Ascending aorta (tissue), 2 donors: Measurements from ENCODE around the gene AP5B1. TPM values are rescaled to one million over a fixed set of nuclear protein-coding genes. Genes with fewer than 3 reads are reported as not detected.
A peak's percentile ranks its signal among the peaks of the same experiment; 100 is the strongest.

Experiments
- DNase-seq, 2 donors: peaks; one replicate each; pipeline ENCODE4 v3.0.0-alpha.2; 2019; ENCODE audit warnings: low spot score in 2 of 2
- H3K27ac ChIP-seq, 2 donors: fragments of 200-600 bp; sonication (generic); one replicate each; pipeline ENCODE4 v1.5.1; 2016 to 2017; ENCODE audit warnings: mild to moderate bottlenecking in 1 of 2
- H3K27me3 ChIP-seq: fragments of 200-600 bp; sonication (generic); one replicate; pipeline ENCODE4 v1.5.1; 2017
- H3K36me3 ChIP-seq, 2 donors: fragments of 200-600 bp; sonication (generic); one replicate each; pipeline ENCODE4 v1.5.1; 2016
- H3K4me1 ChIP-seq, 2 donors: fragments of 200-600 bp; sonication (generic); one replicate each; pipeline ENCODE4 v1.5.1; 2016 to 2017; ENCODE audit warnings: mild to moderate bottlenecking in 1 of 2
- H3K4me3 ChIP-seq, 2 donors: fragments of 200-600 bp; sonication (generic); one replicate each; pipeline ENCODE4 v1.5.1; 2016 to 2017; ENCODE audit warnings: mild to moderate bottlenecking in 1 of 2
- H3K9me3 ChIP-seq, 2 donors: fragments of 200-600 bp; sonication (generic); one replicate each; pipeline ENCODE4 v1.5.1; 2016
- intact Hi-C: fragments of 100-400 bp; cut with DNase I; formaldehyde crosslinking; loops from one replicate; pipeline ENCODE4 v1.15.1; 2023
- total RNA-seq: library from RNA; depleted of rRNA; stranded (reverse); fragments of >200 nt; gene quantifications from one replicate; pipeline ENCODE4 v1.1.0, GENCODE V29; 2016
- TF ChIP-seq, protein P1 (sequence below), 3 experiments: fragments of 200-600 bp in 2 of 3; fragments of 450-650 bp in 1 of 3; sonication (generic) in 2 of 3; IDR thresholded peaks; one replicate each; pipeline ENCODE4 v1.5.1; 2016 to 2019; ENCODE audit warnings: antibody characterized with exemption in 3 of 3, mild to moderate bottlenecking in 1 of 3, moderate library complexity in 1 of 3

Gene AP5B1, protein sequence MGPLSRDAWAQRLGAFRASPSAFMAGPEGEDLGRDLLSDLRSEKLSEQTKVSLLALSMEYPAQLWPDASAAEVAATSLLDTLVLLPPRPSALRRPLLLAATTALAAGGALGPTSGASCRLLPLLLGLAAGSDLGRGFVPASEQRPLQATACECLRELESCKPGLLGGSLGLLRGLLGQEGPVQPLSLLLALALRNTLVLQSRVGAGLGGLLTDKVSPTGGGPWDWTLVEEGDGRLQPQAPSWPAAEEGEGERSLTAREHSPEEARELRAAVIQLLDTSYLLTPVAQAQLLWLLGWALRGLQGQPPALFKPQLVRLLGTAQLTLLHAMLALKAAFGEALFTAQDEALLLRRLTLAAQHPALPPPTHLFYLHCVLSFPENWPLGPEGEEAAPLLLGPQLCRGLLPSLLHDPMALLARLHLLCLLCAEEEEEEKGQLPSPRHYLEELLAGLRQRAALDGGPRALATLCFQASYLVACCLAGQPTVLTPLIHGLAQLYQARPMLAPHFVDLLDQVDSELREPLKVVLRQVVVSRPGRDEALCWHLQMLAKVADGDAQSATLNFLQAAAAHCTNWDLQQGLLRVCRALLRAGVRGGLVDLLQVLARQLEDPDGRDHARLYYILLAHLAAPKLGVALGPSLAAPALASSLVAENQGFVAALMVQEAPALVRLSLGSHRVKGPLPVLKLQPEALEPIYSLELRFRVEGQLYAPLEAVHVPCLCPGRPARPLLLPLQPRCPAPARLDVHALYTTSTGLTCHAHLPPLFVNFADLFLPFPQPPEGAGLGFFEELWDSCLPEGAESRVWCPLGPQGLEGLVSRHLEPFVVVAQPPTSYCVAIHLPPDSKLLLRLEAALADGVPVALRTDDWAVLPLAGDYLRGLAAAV
- total RNA-seq, result 31.8 TPM

DNA sequence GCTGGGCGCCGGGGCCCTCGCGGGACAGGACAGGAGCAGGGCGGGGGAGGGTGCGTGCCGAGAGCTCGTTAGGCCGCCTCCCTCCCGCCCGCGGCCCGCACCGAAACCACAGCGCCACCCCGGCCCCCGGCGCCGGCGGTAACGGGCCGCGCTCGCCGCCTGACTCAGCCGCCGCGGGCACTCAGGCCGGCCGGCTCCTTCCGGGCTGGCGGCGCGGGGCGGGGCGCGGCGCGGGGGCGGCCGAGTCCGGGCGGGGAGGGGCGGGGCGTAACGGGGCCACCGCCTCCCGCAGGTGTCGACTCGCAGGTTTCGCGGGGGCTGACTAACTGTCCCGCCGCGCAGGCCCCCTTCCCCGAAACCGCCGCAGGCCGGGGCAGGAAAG lies at the start of gene AP5B1:
TSS of gene AP5B1 (minus strand) at position 207 of the 382 bp plus-strand sequence. CDS start 385 bp downstream, outside the sequence.
- Histone ChIP-seq H3K36me3 (peaks cover 17 to 31% of the 10 kb centered on the region in 2 donors), H3K27me3 (no peaks in the 10 kb centered on the region), H3K4me3 (peak within 1 kb of the TSS; percentile 75 to 94), H3K9me3 (no peaks in the 10 kb centered on the region), H3K27ac (peak within 1 kb of the TSS; percentile 66 to 76), H3K4me1 (peaks cover 2 to 9% of the 10 kb centered on the region in 2 donors)
- intact Hi-C loops, result no loop called here
- peak in 1 of 2 donors; percentile 80 for DNase-seq
- TF ChIP-seq, protein P1, sequence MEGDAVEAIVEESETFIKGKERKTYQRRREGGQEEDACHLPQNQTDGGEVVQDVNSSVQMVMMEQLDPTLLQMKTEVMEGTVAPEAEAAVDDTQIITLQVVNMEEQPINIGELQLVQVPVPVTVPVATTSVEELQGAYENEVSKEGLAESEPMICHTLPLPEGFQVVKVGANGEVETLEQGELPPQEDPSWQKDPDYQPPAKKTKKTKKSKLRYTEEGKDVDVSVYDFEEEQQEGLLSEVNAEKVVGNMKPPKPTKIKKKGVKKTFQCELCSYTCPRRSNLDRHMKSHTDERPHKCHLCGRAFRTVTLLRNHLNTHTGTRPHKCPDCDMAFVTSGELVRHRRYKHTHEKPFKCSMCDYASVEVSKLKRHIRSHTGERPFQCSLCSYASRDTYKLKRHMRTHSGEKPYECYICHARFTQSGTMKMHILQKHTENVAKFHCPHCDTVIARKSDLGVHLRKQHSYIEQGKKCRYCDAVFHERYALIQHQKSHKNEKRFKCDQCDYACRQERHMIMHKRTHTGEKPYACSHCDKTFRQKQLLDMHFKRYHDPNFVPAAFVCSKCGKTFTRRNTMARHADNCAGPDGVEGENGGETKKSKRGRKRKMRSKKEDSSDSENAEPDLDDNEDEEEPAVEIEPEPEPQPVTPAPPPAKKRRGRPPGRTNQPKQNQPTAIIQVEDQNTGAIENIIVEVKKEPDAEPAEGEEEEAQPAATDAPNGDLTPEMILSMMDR (IDR thresholded peaks at IDR 0.05), result no peak

DNA sequence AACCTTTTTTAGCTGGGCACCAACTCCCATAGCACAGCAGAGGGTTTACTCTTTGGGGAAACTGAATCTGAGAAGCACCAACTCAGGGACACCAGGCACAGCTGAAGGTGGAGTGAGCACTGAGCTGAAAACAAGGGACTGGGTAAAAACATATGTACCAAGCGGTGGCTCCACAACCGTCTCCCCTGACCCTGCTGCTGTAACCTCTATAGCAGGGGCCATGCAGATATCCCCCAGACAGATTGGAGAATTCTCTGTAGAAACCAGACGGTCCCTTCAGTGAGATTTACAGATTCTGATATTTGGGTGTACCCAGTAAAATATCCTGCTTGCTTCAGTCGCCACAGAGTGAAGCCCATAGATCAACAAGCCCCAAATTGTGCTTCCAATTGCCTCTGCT lies 48.7 kb upstream of the AP5B1 start:
- no peaks in the 10 kb centered on the region for H3K27me3 ChIP-seq
- peaks cover 5 to 13% of the 10 kb centered on the region in 2 donors for H3K4me1 ChIP-seq
- DNase-seq, result no peak
- no peaks in the 10 kb centered on the region for H3K36me3 ChIP-seq
- TF ChIP-seq, protein P1 (IDR thresholded peaks at IDR 0.05), result no peak
- intact Hi-C loops, result no loop called here
- no peak overlapping the region for H3K4me3 ChIP-seq
- no peak overlapping the region for H3K27ac ChIP-seq
- H3K9me3 ChIP-seq, result no peaks in the 10 kb centered on the region

DNA sequence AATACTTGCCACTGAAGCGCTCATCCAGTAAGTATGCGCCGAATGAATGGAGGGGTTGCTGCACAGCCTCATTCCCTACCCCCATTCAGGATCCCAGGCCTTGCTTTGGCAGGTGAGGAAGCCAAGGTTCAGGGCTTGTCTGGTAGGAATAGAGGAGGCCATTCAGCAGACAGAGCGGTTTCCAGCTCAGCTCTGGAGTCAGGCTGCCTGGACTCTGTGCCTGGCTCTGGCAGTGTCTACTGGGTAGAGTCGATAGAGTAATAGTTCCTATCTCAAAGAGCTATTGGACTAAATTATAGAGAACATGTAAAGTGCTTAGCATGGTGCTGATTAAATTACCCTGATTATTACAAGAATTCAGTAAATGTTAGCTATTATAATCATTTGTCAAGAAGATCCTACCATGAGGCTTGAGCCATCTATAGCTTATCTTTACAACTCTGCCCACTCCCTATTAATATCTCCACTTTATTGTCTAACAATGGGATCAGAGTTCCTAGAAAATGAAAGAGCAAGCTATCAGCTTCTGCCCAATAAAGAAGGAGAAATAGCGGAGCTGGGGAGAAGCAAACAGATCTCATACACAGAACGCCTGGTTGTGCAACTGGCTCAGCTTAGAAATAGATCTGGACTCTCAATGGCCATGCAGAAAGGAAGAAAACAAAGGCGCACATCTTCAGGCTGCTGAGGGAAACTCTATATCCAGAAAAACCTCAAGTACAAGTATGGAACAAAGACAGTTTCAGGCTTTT lies 46.4 kb upstream of the AP5B1 start:
- Histone ChIP-seq H3K9me3 (no peaks in the 10 kb centered on the region), H3K4me3 (no peak overlapping the region), H3K4me1 (no peaks in the 10 kb centered on the region), H3K27ac (no peak overlapping the region), H3K36me3 (no peaks in the 10 kb centered on the region), H3K27me3 (no peaks in the 10 kb centered on the region)
- TF ChIP-seq, protein P1 (IDR thresholded peaks at IDR 0.05), result no peak
- intact Hi-C loops, result no loop called here
- no peak for DNase-seq

DNA sequence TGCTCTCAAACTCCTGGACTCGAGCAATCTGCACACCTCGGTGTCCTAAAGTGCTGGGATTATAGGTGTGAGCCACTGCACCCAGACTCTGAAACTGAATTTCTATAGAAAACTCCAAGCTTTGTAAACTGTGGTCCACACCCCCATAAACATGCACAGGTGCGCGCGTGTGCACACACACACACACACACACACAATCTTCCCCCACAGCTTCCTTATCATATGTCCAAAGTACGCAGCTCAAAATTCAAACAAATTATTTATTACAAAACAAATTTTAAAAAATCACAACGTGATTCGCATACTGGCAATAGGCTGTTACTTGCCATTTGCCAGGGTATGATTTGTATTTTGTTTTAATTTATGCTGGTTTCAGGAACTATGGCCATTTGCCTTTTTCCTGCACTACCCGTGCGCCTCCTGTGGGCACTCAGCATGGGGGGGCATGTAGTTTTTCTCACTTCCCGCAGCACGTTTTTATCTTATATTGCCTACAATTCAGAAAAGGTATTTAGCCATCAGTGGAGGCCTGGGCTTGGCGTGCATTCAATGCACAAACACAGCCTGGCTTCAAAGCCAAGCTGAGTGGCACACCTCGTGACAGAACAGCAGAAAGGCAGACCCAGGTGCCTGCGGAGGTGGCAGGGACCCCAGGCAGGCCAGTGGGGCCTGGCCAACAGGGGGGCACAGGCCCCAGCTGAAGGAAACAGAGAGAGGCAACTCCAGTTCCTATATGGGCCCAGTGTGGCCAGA lies 42.2 kb upstream of the AP5B1 start:
- intact Hi-C loops, result no loop called here
- H3K36me3 ChIP-seq, result no peaks in the 10 kb centered on the region
- no peak overlapping the region for H3K27ac ChIP-seq
- DNase-seq, result no peak
- H3K4me1 ChIP-seq, result peaks cover 0 to 2% of the 10 kb centered on the region in 2 donors
- H3K27me3 ChIP-seq, result no peaks in the 10 kb centered on the region
- no peaks in the 10 kb centered on the region for H3K9me3 ChIP-seq
- TF ChIP-seq, protein P1 (IDR thresholded peaks at IDR 0.05), result no peak
- H3K4me3 ChIP-seq, result no peak overlapping the region

DNA sequence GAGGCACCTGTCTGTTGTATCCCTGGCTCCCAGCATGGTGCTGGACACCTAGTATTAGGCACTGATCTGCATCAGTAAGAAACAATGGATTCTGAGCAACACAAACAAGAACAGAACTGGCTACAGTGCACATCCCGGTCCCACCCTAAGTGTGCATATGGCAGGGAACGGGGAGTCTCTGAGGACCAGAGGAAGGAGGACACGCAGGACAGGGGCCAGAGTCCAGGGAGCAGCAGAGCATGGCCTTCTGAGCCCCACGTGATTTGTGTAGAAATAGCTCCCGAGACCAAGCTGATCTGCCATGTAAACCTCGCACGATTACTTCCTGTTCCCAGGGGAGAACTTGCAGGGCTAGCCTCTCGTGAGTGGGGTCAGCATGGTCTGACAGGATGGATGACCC lies 40.3 kb upstream of the AP5B1 start:
- TF ChIP-seq, protein P1 (IDR thresholded peaks at IDR 0.05), result no peak
- Histone ChIP-seq H3K9me3 (no peaks in the 10 kb centered on the region), H3K36me3 (no peaks in the 10 kb centered on the region), H3K4me1 (peaks cover 0 to 2% of the 10 kb centered on the region in 2 donors), H3K27ac (no peak overlapping the region), H3K27me3 (no peaks in the 10 kb centered on the region), H3K4me3 (no peak overlapping the region)
- intact Hi-C loops, result no loop called here
- no peak for DNase-seq
